ENCODE data around the gene ARHGAP26.
"Not testable (repeated sequence)": the region's sequence is repeated elsewhere in the genome, so short reads cannot be mapped to it uniquely, and the experiment has no call there.

Gene ARHGAP26

GRCh38 chr5:143105216-143105905, 335.2 kb downstream of the ARHGAP26 start:
- DNase-seq, result no peak

DNA sequence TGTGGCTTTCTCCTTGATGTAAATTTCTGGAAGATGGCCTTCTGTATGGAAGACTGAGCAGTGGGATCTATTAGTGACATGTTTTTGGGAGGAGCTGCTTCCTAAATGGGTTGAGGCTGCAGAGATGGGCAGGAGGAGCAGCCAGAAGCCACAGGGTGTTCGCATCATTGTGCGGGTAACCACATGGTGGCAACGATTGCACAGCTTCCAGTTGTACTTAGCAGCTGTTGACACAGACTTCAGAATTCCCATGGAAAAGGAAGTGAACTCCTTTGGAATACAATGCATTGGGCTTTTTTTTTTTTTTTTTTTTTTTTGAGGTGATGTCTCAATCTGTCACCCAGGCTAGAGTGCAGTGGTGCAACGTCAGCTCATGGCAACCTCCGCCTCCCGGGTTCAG, 336.0 kb downstream of the ARHGAP26 start:
- peak; percentile 26 for DNase-seq

- DNase-seq, result peak; percentile 75
Observed at GRCh38 chr5:143108498-143109128, 338.4 kb downstream of the ARHGAP26 start.

DNA sequence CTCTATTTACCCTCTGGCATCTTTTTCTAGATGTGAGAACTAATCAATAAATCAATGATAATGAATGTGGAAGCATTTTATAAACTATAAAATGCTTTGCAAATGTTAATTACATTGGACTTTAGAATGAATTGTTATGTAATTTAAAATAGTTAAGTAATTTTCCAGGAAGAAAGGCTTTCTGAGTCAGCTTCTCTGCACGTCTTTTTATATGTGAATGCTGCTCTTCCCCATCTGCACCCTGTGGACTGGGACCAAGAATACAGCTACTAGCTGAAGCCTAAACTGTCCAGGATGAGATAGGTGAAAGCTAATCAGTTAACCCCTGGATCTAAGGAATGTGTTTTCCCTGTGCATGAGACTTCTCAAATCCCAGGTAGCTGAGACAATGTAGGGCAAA, 340.4 kb downstream of the ARHGAP26 start:
- DNase-seq, result no peak

DNA sequence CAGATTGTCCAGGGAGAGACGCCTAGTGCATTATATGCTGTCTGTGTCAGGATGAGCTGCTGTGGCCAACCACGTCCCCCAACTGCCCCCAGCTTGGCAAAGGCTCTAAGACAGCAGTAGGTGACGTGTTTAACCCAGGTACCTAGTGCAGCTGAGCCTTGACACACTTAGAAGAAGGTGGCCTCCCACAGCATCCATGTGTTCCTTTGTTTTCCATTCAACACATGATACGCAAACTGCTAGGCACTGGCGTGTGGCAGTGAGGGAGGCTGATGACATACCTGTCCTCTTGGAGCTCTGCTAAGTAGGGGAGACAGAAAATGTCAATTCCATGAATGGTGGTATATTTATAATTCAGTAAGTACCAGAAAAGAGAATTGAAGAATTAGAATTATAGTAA, 341.6 kb downstream of the ARHGAP26 start:
- no peak for DNase-seq

GRCh38 chr5:143113461-143113860, 343.3 kb downstream of the ARHGAP26 start:
- no peak for DNase-seq

DNA sequence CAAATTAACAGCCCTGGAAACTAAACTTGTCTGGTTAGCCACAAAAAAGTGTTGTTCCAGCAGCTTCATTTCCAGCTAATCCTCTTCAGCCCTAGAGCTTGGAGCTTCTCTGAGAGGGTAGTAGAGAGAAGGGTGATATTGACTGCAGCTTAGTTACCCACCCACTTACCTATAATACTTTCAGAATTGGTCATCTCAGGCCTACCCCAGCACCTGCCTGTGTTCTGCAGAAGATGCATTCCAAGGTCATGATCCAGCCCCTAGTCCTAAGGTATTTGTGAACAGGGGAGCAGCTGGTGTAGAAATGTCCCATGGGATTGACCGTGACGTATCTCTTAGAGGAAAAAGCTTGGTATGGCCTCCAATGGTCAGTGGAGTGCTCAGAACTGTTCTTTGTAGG, 344.3 kb downstream of the ARHGAP26 start:
- DNase-seq, result no peak

GRCh38 chr5:143115381-143115780, 345.2 kb downstream of the ARHGAP26 start:
- DNase-seq, result no peak

DNA sequence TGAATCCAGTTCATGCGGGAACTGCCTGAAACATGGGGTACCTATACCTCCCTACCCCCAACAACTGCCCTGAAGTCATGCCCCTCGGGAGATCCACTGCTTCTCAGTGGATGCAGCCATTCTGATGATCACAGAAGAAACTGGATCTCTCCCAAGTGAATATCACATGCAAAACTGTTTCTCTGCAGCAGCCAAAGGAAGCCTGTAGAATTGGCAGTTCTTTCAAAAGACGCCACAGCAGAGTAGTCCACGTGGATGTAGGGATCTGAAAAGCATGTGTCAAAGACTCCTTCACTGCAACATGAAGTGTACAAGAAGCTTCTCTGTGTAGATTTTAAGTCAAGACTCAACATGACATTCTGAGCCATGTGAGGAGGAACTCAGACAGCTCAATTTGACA, 346.6 kb downstream of the ARHGAP26 start:
- DNase-seq, result no peak

DNA sequence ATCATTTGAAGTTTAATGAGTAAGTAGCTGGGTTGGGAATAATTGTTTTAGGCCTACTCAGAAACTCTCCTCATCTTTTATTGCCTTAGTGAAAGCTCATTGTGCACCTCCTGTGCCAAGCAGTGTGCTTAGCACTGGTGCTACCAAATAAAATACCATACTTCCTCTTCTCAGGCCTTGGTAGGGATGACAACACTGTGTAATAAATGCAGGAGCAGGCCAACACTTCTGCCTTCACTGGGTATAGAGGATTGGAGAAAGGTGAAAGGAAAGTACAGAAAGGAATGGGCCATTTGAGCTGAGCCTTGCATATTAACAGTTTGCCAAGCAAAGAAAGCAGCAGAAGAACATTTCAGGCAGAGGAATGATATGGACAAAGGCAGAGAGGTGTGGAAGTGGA, 347.6 kb downstream of the ARHGAP26 start:
- DNase-seq, result no peak

DNA sequence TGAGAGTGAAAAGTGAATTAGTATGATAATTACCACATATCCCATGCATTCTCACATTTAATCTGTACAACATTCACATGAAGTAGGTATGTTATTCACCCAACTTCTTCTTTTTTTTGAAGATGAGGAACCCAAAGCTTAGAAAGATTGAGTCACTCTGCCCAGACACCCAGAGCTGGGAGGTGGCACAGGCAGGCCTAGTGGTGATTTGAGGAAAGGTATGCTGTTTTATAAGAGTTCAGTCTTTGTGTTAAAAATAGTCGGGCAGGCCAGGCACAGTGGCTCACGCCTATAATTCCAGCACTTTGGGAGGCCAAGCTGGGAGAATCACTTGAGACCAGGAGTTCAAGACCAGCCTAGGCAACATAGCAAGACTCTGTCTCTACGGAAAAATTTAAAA, 348.0 kb downstream of the ARHGAP26 start:
- DNase-seq, result no peak

GRCh38 chr5:143118818-143119217, 348.6 kb downstream of the ARHGAP26 start:
- not testable (repeated sequence) for DNase-seq

- DNase-seq, result no peak
Observed at GRCh38 chr5:143119291-143119769, 349.2 kb downstream of the ARHGAP26 start.

GRCh38 chr5:143119881-143120341, 349.7 kb downstream of the ARHGAP26 start:
- no peak for DNase-seq

DNA sequence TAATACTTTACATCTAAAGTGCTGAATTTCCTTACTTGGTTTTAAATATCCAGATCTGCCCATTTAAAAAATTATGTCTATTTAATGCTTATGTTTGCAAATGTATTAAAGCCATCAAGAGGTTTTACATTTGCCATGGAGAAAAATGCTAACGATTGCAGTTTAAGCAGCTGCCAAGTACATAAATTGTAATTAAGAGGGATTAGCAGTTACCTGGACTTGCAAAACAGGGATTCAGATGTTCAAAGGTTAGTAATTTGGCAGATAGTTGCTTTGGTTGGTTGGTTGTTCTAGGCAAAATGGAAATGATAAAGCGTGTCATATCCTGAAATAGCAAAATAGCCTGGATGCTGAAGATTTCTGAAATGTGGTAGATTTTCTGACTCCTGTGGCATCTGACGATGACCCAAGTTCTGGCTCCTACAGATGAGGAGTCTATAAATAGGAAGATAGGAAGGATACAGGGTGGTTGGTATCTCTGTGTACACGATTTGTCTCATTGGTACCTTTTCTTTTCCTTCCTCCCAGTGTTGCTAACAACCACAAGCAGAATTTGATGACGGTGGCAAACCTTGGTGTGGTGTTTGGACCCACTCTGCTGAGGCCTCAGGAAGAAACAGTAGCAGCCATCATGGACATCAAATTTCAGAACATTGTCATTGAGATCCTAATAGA, 350.4 kb downstream of the ARHGAP26 start:
- no peak for DNase-seq

GRCh38 chr5:143121135-143121475, 350.9 kb downstream of the ARHGAP26 start:
- DNase-seq, result no peak

DNA sequence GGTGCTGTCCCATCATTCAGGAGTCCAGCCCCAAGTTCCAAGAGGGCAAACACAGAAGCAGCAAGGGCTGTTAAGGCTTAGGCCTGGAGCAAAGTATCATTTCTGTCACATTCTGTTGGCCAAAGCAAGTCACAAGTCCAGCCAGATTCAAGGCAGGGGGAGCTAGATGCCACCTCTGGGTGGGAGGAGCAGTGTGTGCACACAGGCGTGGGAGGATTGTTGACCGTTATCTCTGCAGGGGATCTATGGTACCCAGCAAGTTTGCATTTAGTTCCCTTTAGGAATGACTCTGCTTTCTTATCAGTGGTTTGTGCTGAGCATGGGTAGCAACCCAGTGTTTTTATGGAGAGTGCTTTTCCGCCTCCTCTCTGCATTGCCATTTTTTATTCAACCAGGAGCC, 354.4 kb downstream of the ARHGAP26 start:
- no peak for DNase-seq

DNA sequence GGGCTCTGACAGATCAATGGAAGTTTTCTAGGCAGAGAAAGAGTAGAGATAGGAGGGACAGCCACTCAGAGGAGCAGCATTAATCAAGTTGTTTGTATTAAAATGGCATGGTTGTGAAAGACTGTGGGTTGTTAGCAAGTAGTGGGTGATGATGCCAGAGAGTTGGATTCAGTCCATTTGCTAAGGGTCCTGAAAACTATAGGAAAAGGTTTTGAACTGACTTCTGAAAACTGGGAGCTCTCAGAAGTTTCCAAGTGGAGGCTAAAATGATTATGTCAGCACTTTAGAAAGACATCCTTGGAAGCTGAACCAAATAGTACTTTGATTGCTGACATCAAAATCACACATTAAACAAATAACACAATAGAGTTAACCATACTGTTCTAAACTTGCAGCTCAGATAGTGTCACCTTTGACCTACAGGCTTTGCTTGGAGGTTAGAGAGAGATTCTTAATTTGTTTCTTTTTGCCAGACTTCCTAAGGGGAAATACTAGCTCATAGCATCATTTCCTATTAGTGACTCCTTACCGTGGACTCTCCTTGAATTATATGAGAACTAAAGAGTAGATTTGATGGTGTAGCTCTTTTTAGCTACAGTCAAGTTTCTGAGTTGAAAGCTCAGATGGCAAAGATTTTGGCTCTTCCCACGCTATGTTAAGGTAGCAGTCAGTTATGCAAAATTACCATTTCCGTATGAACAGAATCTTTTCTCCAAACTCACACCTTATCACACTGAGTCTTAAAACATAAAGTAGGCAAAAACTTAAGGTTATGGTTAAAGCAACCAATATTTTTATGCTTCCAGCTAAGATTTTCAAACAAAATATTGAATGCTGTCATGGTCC, 356.2 kb downstream of the ARHGAP26 start:
- no peak for DNase-seq

GRCh38 chr5:143128412-143129071, 358.4 kb downstream of the ARHGAP26 start:
- DNase-seq, result no peak

GRCh38 chr5:143129203-143129602, 359.0 kb downstream of the ARHGAP26 start:
- no peak for DNase-seq

GRCh38 chr5:143129910-143130612, 359.9 kb downstream of the ARHGAP26 start:
- no peak for DNase-seq
